Loucy (cell line): Measurements from ENCODE around the gene CFAP77.

Source experiments
- H2AFZ ChIP-seq: fragments of 200-600 bp; sonication (generic); 2 replicates; pipeline ENCODE4 v1.6.0; 2016; ENCODE audit warnings: antibody characterized with exemption, mild to moderate bottlenecking, low read length, moderate library complexity
- H3F3A ChIP-seq: fragments of 200-600 bp; 2 replicates; pipeline ENCODE4 v1.6.0; 2016; ENCODE audit warnings: antibody characterized with exemption, low read depth, mild to moderate bottlenecking
- H3K27me3 ChIP-seq: fragments of 200-600 bp; sonication (generic); 2 replicates; pipeline ENCODE4 v1.6.1; 2014; ENCODE audit warnings: low read length, mild to moderate bottlenecking; ENCODE audit not compliant: insufficient read depth, poor library complexity, severe bottlenecking
- H3K36me3 ChIP-seq: fragments of 200-600 bp; sonication (generic); 2 replicates; pipeline ENCODE4 v1.6.1; 2016; ENCODE audit warnings: low read length; ENCODE audit not compliant: insufficient read depth
- H3K4me1 ChIP-seq: fragments of 200-600 bp; sonication (generic); 2 replicates; pipeline ENCODE4 v1.5.1; 2014; ENCODE audit warnings: low read length, mild to moderate bottlenecking; ENCODE audit not compliant: insufficient read depth, poor library complexity, severe bottlenecking
- H3K4me2 ChIP-seq: fragments of 200-600 bp; sonication (generic); 2 replicates; pipeline ENCODE4 v1.6.0; 2014; ENCODE audit warnings: antibody characterized with exemption, low read length, low read depth, mild to moderate bottlenecking; ENCODE audit not compliant: poor library complexity, severe bottlenecking
- H3K4me3 ChIP-seq: fragments of 200-600 bp; sonication (generic); 2 replicates; pipeline ENCODE4 v1.5.1; 2014; ENCODE audit warnings: low read length, mild to moderate bottlenecking, mixed read lengths; ENCODE audit not compliant: poor library complexity, severe bottlenecking
- H3K79me2 ChIP-seq: fragments of 200-600 bp; sonication (generic); 2 replicates; pipeline ENCODE4 v1.6.1; 2014; ENCODE audit warnings: low read length; ENCODE audit not compliant: insufficient read depth
- H3K9ac ChIP-seq: fragments of 200-600 bp; sonication (generic); 2 replicates; pipeline ENCODE4 v1.6.0; 2014; ENCODE audit warnings: mild to moderate bottlenecking, low read depth, low read length, moderate library complexity; ENCODE audit not compliant: poor library complexity, severe bottlenecking
- H3K9me2 ChIP-seq: fragments of 200-600 bp; sonication (generic); replicated peaks from 2 replicates; pipeline ENCODE4 v1.6.1; 2016; ENCODE audit warnings: low read depth, low read length, mixed read lengths
- H3K9me3 ChIP-seq: fragments of 200-600 bp; sonication (generic); 2 replicates; pipeline ENCODE4 v1.6.1; 2014; ENCODE audit warnings: mild to moderate bottlenecking, antibody characterized with exemption, low read length, low read depth; ENCODE audit not compliant: insufficient read depth
- H4K20me1 ChIP-seq: fragments of 200-600 bp; sonication (generic); 2 replicates; pipeline ENCODE4 v1.6.0; 2014; ENCODE audit warnings: antibody characterized with exemption, low read length, mild to moderate bottlenecking; ENCODE audit not compliant: insufficient read depth, poor library complexity, severe bottlenecking
- CTCF ChIP-seq: fragments of 200-600 bp; sonication (generic); conservative IDR thresholded peaks from 2 replicates; pipeline ENCODE4 v1.5.1; 2014; ENCODE audit warnings: mild to moderate bottlenecking, antibody characterized with exemption, low read length
- EZH2phosphoT487 ChIP-seq: fragments of 200-600 bp; IDR thresholded peaks from 2 replicates; pipeline ENCODE4 v1.6.1; 2018; ENCODE audit warnings: antibody characterized with exemption, mild to moderate bottlenecking, moderate library complexity, borderline replicate concordance

The CFAP77 gene

GRCh38 chr9:132582786-132583583, 173.0 kb downstream of the CFAP77 start:
- H3K9me2 ChIP-seq, result no peaks in the 10 kb centered on the region
- no peaks in the 10 kb centered on the region for H3K36me3 ChIP-seq
- no peak overlapping the region for H2AFZ ChIP-seq
- no peaks in the 10 kb centered on the region for H3K79me2 ChIP-seq
- no peaks in the 10 kb centered on the region for H4K20me1 ChIP-seq
- H3K27me3 ChIP-seq, result no peaks in the 10 kb centered on the region
- H3K4me3 ChIP-seq, result no peak overlapping the region
- no peaks in the 10 kb centered on the region for H3F3A ChIP-seq
- no peaks in the 10 kb centered on the region for H3K4me1 ChIP-seq
- H3K9me3 ChIP-seq, result no peaks in the 10 kb centered on the region
- no peak for TF ChIP-seq EZH2phosphoT487
- TF ChIP-seq CTCF, result no peak
- no peak overlapping the region for H3K9ac ChIP-seq
- no peak overlapping the region for H3K4me2 ChIP-seq

- H3K36me3 ChIP-seq, result no peaks in the 10 kb centered on the region
- H3K79me2 ChIP-seq, result no peaks in the 10 kb centered on the region
- no peaks in the 10 kb centered on the region for H3K9me3 ChIP-seq
- H3K4me1 ChIP-seq, result no peaks in the 10 kb centered on the region
- TF ChIP-seq CTCF, result no peak
- H2AFZ ChIP-seq, result no peak overlapping the region
- H3F3A ChIP-seq, result no peaks in the 10 kb centered on the region
- H3K4me2 ChIP-seq, result no peak overlapping the region
- H3K27me3 ChIP-seq, result no peaks in the 10 kb centered on the region
- no peaks in the 10 kb centered on the region for H3K9me2 ChIP-seq
- H4K20me1 ChIP-seq, result no peaks in the 10 kb centered on the region
- no peak overlapping the region for H3K9ac ChIP-seq
- H3K4me3 ChIP-seq, result no peak overlapping the region
Measured at GRCh38 chr9:132583584-132584304, 173.7 kb downstream of the CFAP77 start.

- Histone ChIP-seq H3K9me2 (no peaks in the 10 kb centered on the region), H3K4me1 (no peaks in the 10 kb centered on the region), H3K27me3 (no peaks in the 10 kb centered on the region), H3F3A (no peaks in the 10 kb centered on the region), H3K79me2 (no peaks in the 10 kb centered on the region), H3K4me2 (no peak overlapping the region), H3K36me3 (no peaks in the 10 kb centered on the region), H3K4me3 (no peak overlapping the region), H3K9ac (no peak overlapping the region), H3K9me3 (no peaks in the 10 kb centered on the region), H2AFZ (no peak overlapping the region), H4K20me1 (no peaks in the 10 kb centered on the region)
- no peak for TF ChIP-seq CTCF
- TF ChIP-seq EZH2phosphoT487, result no peak
Measured at GRCh38 chr9:132584601-132585560, 174.9 kb downstream of the CFAP77 start.
